Tibial nerve (tissue), 4 donors: ENCODE results near the gene SLX4IP.

Experiments
- EP300 ChIP-seq, 2 donors: sonication (generic); formaldehyde crosslinking; IDR thresholded peaks; one replicate each; pipeline ENCODE4 v1.6.1; 2017; ENCODE audit warnings: antibody characterized with exemption in 2 of 2, mild to moderate bottlenecking in 1 of 2
- POLR2A ChIP-seq, 2 donors: fragments of 450-650 bp; IDR thresholded peaks; one replicate each; pipeline ENCODE4 v1.6.1; 2017; ENCODE audit warnings: antibody characterized with exemption in 2 of 2, mild to moderate bottlenecking in 2 of 2, moderate library complexity in 2 of 2
- TF ChIP-seq, protein P1 (sequence below), 5 experiments: fragments of 200-600 bp in 3 of 5; fragments of 450-650 bp in 2 of 5; sonication (generic) in 3 of 5; IDR thresholded peaks; one replicate each; pipeline ENCODE4 v1.5.1; 2016 to 2019; ENCODE audit warnings: antibody characterized with exemption in 5 of 5, mild to moderate bottlenecking in 3 of 5, moderate library complexity in 2 of 5

DNA sequence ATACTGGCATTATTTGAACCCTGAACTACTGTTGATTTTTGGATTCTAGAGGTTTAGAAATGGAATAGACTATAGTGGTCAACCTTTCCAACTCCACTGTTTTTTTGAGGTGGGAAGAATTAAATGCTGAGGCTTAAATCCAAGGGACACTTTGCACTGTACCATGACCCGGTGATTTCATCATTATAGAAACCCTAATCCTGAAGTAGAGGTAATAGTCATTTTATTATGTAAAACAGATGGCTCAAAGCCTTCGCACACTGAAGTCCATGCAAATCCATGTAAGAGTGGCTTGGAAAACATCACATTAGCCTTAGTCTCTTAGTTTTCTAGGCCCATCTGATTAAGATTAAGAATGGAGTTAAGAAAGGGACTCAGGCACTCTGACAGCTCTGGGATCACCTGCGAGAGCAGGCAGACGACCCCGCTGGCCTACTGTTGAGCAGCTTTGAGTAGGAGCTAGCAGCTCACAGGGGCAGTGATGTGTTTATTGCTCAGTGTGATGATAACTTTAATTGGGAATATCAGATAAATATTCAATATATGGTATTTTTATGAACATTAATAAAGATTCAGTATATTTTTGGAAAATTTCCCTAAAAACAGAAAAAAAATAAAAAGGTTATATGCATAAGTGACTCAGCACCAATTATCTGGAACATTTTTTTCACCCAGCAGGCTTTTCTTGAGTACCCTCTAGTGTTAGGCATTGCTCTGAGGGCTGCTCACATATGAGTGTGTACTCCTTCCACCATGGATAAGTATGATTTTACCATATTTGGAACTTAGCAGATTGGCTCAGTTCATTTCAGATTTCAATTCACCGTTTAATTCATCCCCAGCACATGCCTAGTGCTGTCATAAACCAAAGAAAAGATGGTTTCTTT lies 13.4 kb downstream of the SLX4IP start:
- TF ChIP-seq POLR2A (IDR thresholded peaks at IDR 0.05) (no peak), EP300 (IDR thresholded peaks at IDR 0.05) (no peak)
- TF ChIP-seq, protein P1, sequence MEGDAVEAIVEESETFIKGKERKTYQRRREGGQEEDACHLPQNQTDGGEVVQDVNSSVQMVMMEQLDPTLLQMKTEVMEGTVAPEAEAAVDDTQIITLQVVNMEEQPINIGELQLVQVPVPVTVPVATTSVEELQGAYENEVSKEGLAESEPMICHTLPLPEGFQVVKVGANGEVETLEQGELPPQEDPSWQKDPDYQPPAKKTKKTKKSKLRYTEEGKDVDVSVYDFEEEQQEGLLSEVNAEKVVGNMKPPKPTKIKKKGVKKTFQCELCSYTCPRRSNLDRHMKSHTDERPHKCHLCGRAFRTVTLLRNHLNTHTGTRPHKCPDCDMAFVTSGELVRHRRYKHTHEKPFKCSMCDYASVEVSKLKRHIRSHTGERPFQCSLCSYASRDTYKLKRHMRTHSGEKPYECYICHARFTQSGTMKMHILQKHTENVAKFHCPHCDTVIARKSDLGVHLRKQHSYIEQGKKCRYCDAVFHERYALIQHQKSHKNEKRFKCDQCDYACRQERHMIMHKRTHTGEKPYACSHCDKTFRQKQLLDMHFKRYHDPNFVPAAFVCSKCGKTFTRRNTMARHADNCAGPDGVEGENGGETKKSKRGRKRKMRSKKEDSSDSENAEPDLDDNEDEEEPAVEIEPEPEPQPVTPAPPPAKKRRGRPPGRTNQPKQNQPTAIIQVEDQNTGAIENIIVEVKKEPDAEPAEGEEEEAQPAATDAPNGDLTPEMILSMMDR (IDR thresholded peaks at IDR 0.05) = no peak
